H1 (cell line): ENCODE results near the gene WFDC1. TPM values are rescaled to one million over a fixed set of nuclear protein-coding genes. Genes with fewer than 3 reads are reported as not detected.
A peak's percentile ranks its signal among the peaks of the same experiment; 100 is the strongest.

Source experiments
- CTCF ChIA-PET: fragments of 300-600 bp; sonication (Branson Sonifier 250); formaldehyde crosslinking; loops from one replicate; lab custom pipeline; 2021; ENCODE audit not compliant: partially characterized antibody; lab: Charles Lee
- POLR2A ChIA-PET: fragments of 300-600 bp; sonication (Branson Sonifier 250); formaldehyde crosslinking; loops from one replicate; lab custom pipeline; 2021; ENCODE audit warnings: inconsistent platforms; ENCODE audit not compliant: partially characterized antibody; lab: Charles Lee
- DNase-seq, 2 experiments: peaks; one replicate each; pipeline versions ENCODE4 v3.0.0 to v3.0.0-alpha.2; 2010 to 2022; ENCODE audit warnings: low spot score in 2 of 2, low read depth in 1 of 2, mixed read lengths in 1 of 2
- FAIRE-seq: peaks from 2 replicates; lab custom pipeline; 2011; peaks lifted over from hg19 to GRCh38; lab: Jason Lieb, UNC
- H2AFZ ChIP-seq: 2 replicates; pipeline ENCODE4 v1.8.1; 2012; ENCODE audit warnings: low read length, inconsistent platforms
- H2AK5ac ChIP-seq: 2 replicates; pipeline ENCODE4 v1.6.1; 2013; ENCODE audit warnings: low read depth, low read length
- H2BK120ac ChIP-seq: replicated peaks from 2 replicates; pipeline ENCODE3; 2013; ENCODE audit warnings: low read depth, low read length, inconsistent platforms
- H2BK12ac ChIP-seq: 2 replicates; pipeline ENCODE4 v1.6.1; 2013; ENCODE audit warnings: low read depth, low read length
- H2BK15ac ChIP-seq: 2 replicates; pipeline ENCODE4 v1.6.1; 2013; ENCODE audit warnings: low read length
- H2BK20ac ChIP-seq: 2 replicates; pipeline ENCODE4 v1.6.1; 2013; ENCODE audit warnings: low read length
- H2BK5ac ChIP-seq: 2 replicates; pipeline ENCODE4 v1.6.1; 2013; ENCODE audit warnings: low read depth, low read length
- H3K14ac ChIP-seq: 2 replicates; pipeline ENCODE4 v1.6.1; 2013; ENCODE audit warnings: inconsistent platforms; ENCODE audit not compliant: insufficient read length
- H3K18ac ChIP-seq: 2 replicates; pipeline ENCODE4 v1.6.1; 2013; ENCODE audit warnings: low read length; ENCODE audit errors: extremely low read depth
- H3K23ac ChIP-seq: 2 replicates; pipeline ENCODE4 v1.6.1; 2013; ENCODE audit warnings: inconsistent platforms; ENCODE audit not compliant: insufficient read length
- H3K23me2 ChIP-seq: 2 replicates; pipeline ENCODE4 v1.6.1; 2013; ENCODE audit warnings: low read depth, low read length
- H3K27ac ChIP-seq: 2 replicates; pipeline ENCODE4 v1.6.1; 2011; ENCODE audit warnings: low read depth, low read length, inconsistent platforms
- H3K27me3 ChIP-seq, 4 experiments: replicated peaks in 1 of 4; 1 replicate in 1 of 4; 2 replicates in 3 of 4; pipeline versions ENCODE4 v1.6.1 to v1.8.1; 2011 to 2013; ENCODE audit warnings: low read length in 3 of 4, mild to moderate bottlenecking in 3 of 4, inconsistent platforms in 2 of 4, mixed read lengths in 2 of 4, moderate library complexity in 1 of 4; ENCODE audit not compliant: control insufficient read depth in 3 of 4, insufficient read depth in 3 of 4; ENCODE audit errors: extremely low read depth in 1 of 4
- H3K36me3 ChIP-seq, 4 experiments: 2 replicates each; pipeline versions ENCODE4 v1.6.1 to v1.8.1; 2011 to 2013; ENCODE audit warnings: mild to moderate bottlenecking in 4 of 4, low read length in 3 of 4, moderate library complexity in 2 of 4, control low read depth in 1 of 4, inconsistent platforms in 1 of 4; ENCODE audit not compliant: insufficient read depth in 4 of 4, control insufficient read depth in 2 of 4
- H3K4ac ChIP-seq: replicated peaks from 2 replicates; pipeline ENCODE3; 2013; ENCODE audit warnings: low read length, low read depth, mixed read lengths, inconsistent platforms; ENCODE audit not compliant: insufficient read length
- H3K4me1 ChIP-seq, 4 experiments: replicated peaks in 1 of 4; 1 replicate in 1 of 4; 2 replicates in 3 of 4; pipeline versions ENCODE4 v1.6.1 to v1.8.1; 2011 to 2013; ENCODE audit warnings: low read length in 3 of 4, inconsistent platforms in 2 of 4, mixed read lengths in 1 of 4; ENCODE audit not compliant: insufficient read depth in 4 of 4, control insufficient read depth in 3 of 4
- H3K4me2 ChIP-seq, 2 experiments: 2 replicates each; pipeline versions ENCODE4 v1.6.1 to v1.8.1; 2011 to 2013; ENCODE audit warnings: low read depth in 2 of 2, low read length in 2 of 2, control low read depth in 1 of 2, inconsistent platforms in 1 of 2, mild to moderate bottlenecking in 1 of 2; ENCODE audit not compliant: insufficient read depth in 1 of 2
- H3K4me3 ChIP-seq, 4 experiments: fragments of 200-600, 300-600 bp in 1 of 4; sonication (generic), shearing (Covaris generic), sonication (Bioruptor Twin) in 1 of 4; 2 replicates each; pipeline versions ENCODE4 v1.5.1 to v1.8.1; 2011 to 2016; ENCODE audit warnings: low read length in 4 of 4, low read depth in 3 of 4, control low read depth in 2 of 4, inconsistent platforms in 2 of 4, mild to moderate bottlenecking in 2 of 4, mixed read lengths in 1 of 4, moderate library complexity in 1 of 4; ENCODE audit not compliant: insufficient read depth in 2 of 4; ENCODE audit errors: extremely low read depth in 1 of 4
- H3K56ac ChIP-seq: replicated peaks from 2 replicates; pipeline ENCODE3; 2013; ENCODE audit warnings: low read depth, mild to moderate bottlenecking, mixed read lengths, low read length, inconsistent platforms; ENCODE audit not compliant: insufficient read length
- H3K79me1 ChIP-seq: 2 replicates; pipeline ENCODE4 v1.6.1; 2013; ENCODE audit warnings: low read depth, low read length, control low read depth
- H3K79me2 ChIP-seq, 2 experiments: 2 replicates each; pipeline versions ENCODE4 v1.6.1 to v1.8.1; 2012 to 2013; ENCODE audit warnings: low read length in 2 of 2, mild to moderate bottlenecking in 2 of 2, inconsistent platforms in 1 of 2; ENCODE audit not compliant: insufficient read depth in 2 of 2, control insufficient read depth in 1 of 2
- H3K9ac ChIP-seq, 4 experiments: replicated peaks in 1 of 4; 1 replicate in 1 of 4; 2 replicates in 3 of 4; pipeline versions ENCODE4 v1.6.1 to v1.8.1; 2011 to 2013; ENCODE audit warnings: low read depth in 3 of 4, low read length in 3 of 4, control low read depth in 2 of 4, mild to moderate bottlenecking in 2 of 4, moderate library complexity in 2 of 4, inconsistent platforms in 1 of 4; ENCODE audit errors: extremely low read depth in 1 of 4
- H3K9me3 ChIP-seq, 2 experiments: 2 replicates each; pipeline versions ENCODE4 v1.6.1 to v1.8.1; 2012 to 2013; ENCODE audit warnings: mild to moderate bottlenecking in 2 of 2, moderate library complexity in 2 of 2, control low read depth in 1 of 2, inconsistent platforms in 1 of 2, low read depth in 1 of 2, low read length in 1 of 2, mixed read lengths in 1 of 2; ENCODE audit not compliant: insufficient read depth in 2 of 2
- H4K20me1 ChIP-seq, 2 experiments: replicated peaks in 1 of 2; 2 replicates each; pipeline versions ENCODE3 to v1.8.1; 2011 to 2013; ENCODE audit warnings: inconsistent platforms in 2 of 2, low read length in 2 of 2, mild to moderate bottlenecking in 1 of 2; ENCODE audit not compliant: insufficient read depth in 2 of 2, control insufficient read depth in 1 of 2
- H4K5ac ChIP-seq: 2 replicates; pipeline ENCODE4 v1.6.1; 2013; ENCODE audit warnings: low read length, low read depth, mixed read lengths, inconsistent platforms; ENCODE audit not compliant: insufficient read length
- H4K8ac ChIP-seq: 2 replicates; pipeline ENCODE4 v1.8.0; 2013; ENCODE audit warnings: mild to moderate bottlenecking, moderate library complexity, low read length, inconsistent platforms; ENCODE audit not compliant: insufficient read depth; ENCODE audit errors: extremely low read depth
- H4K91ac ChIP-seq: replicated peaks from 2 replicates; pipeline ENCODE3; 2013; ENCODE audit warnings: low read length, mixed read lengths, inconsistent platforms; ENCODE audit not compliant: insufficient read length
- WGBS, 2 experiments: shearing (Covaris generic) in 1 of 2; methylation state at CpG; one replicate each; pipeline versions ENCODE4 v1.1.6 to v1.1.7; 2013 to 2015; ENCODE audit warnings: low lambda C conversion rate in 2 of 2, mixed read lengths in 2 of 2, inconsistent platforms in 1 of 2, low coverage in 1 of 2, missing lambda C conversion rate in 1 of 2; ENCODE audit not compliant: insufficient replicate concordance in 2 of 2, insufficient coverage in 1 of 2, insufficient read length in 1 of 2; ENCODE audit errors: extremely low coverage in 1 of 2, missing lambda C conversion rate in 1 of 2; 5-methylcytosine and 5-hydroxymethylcytosine counted together
- polyA plus RNA-seq, 7 experiments: library from polyadenylated mRNA; depleted of rRNA in 3 of 7; stranded (reverse) in 5 of 7; unstranded in 2 of 7; fragments of >200 nt in 5 of 7; fragments of 200-250 nt in 2 of 7; gene quantifications; 1 replicate in 5 of 7; 2 replicates in 1 of 7; 4 replicates in 1 of 7; pipeline versions ENCODE4 v1.2.1 to v1.2.3, GENCODE V29; 2011 to 2013; ENCODE audit warnings: missing spikeins in 2 of 7, mixed read lengths in 2 of 7
- total RNA-seq: library from RNA; stranded (reverse); fragmentation: NEBNext Ultra II Directional; extraction: Animal tissue kit (Norgen Biotek cat#: 25700); gene quantifications from 2 replicates; pipeline ENCODE4 v1.2.1, GENCODE V29; 2021

WFDC1 gene
- total and polyA plus RNA-seq, 2 of the 8 experiments (the other 6 are each of a cell fraction or from before 2014, with no cell fraction given), result 0.70 to 1.1 TPM

DNA sequence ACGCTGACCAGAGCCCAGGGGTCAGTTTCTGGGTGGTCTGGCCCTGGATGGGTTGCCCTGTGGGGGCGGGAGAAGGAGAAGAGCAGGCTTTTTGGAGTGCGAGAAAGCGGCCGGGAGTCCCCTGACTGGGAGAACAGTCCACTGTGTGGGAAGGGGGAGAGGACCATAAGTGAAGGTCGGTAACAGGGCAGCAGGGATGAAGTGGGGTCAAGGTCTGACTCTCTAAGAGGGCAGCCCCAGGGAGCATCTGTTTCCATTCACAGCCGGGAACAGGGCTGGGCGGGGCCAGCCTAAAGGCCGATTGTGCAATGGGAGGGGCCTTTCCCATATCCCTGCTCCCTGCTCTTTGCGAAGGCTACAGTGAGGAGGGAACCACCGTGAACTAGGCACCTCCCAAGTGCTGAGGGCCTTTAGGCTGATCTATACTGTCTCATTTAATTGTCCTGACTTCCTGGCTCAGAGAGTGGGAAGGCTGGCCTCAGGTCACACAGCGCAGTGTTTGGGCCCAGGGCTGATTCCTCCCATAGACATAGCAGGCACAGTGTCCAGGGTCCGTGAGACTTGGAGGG, 10.4 kb upstream of the WFDC1 start:
- H3K27ac ChIP-seq, result no peak overlapping the region

More for the DNA sequence above, 10.4 kb upstream of the WFDC1 start:
- no peaks in the 10 kb centered on the region for H3K9me3 ChIP-seq
- no peaks in the 10 kb centered on the region for H3K79me2 ChIP-seq
- no peaks in the 10 kb centered on the region for H3K36me3 ChIP-seq
- H4K91ac ChIP-seq, result peak overlapping the region; percentile 92
- H3K79me1 ChIP-seq, result no peaks in the 10 kb centered on the region
- H3K18ac ChIP-seq, result peak overlapping the region; percentile 98
- H2AK5ac ChIP-seq, result no peak overlapping the region
- H2BK5ac ChIP-seq, result peak overlapping the region; percentile 85
- H2AFZ ChIP-seq, result peak overlapping the region; percentile 3
- H3K56ac ChIP-seq, result no peak overlapping the region
- peak overlapping the region; percentile 25 to 56 for H3K4me2 ChIP-seq
- FAIRE-seq (peak; percentile 70), DNase-seq (peak in 1 of 2 experiments; percentile 77)
- no peak overlapping the region for H3K14ac ChIP-seq
- H2BK15ac ChIP-seq, result no peak overlapping the region
- no peak overlapping the region for H3K23ac ChIP-seq
- H3K4ac ChIP-seq, result peak overlapping the region; percentile 15
- H3K27me3 ChIP-seq, result no peaks in the 10 kb centered on the region; a peak in 3 of 7 replicates
- H4K8ac ChIP-seq, result peak overlapping the region; percentile 18
- H3K4me3 ChIP-seq, result peak overlapping the region in 2 of 4 experiments; percentile 6 to 15; a peak in 3 of 8 replicates
- no peak overlapping the region for H4K5ac ChIP-seq
- H3K9ac ChIP-seq, result 0 out of 7 replicates have a peak overlapping the region, but pooled peaks of 1 of the 4 experiments have one; percentile 9
- no peaks in the 10 kb centered on the region for H4K20me1 ChIP-seq
- peaks cover 0 to 19% (median 9%) of the 10 kb centered on the region in 4 experiments; a peak in 6 of 7 replicates for H3K4me1 ChIP-seq
- peak overlapping the region; percentile 98; the same call in 1 of the 2 replicates for H2BK20ac ChIP-seq
- H2BK120ac ChIP-seq, result peak overlapping the region; percentile 57
- no peaks in the 10 kb centered on the region for H3K23me2 ChIP-seq
- WGBS, 2 experiments, result 29% methylated on average over 13 of the region's 13 CpGs; no CpG with 5 or more reads in 1 of the 2 experiments
- H2BK12ac ChIP-seq, result peak overlapping the region; percentile 96
- ChIA-PET CTCF (interaction anchor here (1.8 to 12.7 kb wide), 2 partner anchors 25 to 198 kb away, joined by 5 to 212 read pairs; no protein-coding TSS in a partner anchor), POLR2A (interaction anchor here (0.6 to 1.7 kb wide), 3 partner anchors 8 to 395 kb away, joined by 3 to 13 read pairs (median 3); no protein-coding TSS in a partner anchor)
